WTC11 (cell line): ENCODE measurements around the gene ADGRB3. TPM values are rescaled to one million over a fixed set of nuclear protein-coding genes. Genes with fewer than 3 reads are reported as not detected.

ENCODE experiments used
- ATAC-seq: fragments of 200-7000 bp; cut with Tn5 transposase; 2 replicates; pipeline ENCODE4 v1.10.0; 2021; ENCODE audit warnings: mild to moderate bottlenecking, moderate library complexity
- CTCF ChIA-PET: fragments of 300-600 bp; sonication (Branson Sonifier 250); formaldehyde crosslinking; loops from one replicate; lab custom pipeline; 2021; ENCODE audit warnings: antibody characterized with exemption; lab: Charles Lee
- POLR2A ChIA-PET: fragments of 350-600 bp; sonication (Branson Sonifier 250); formaldehyde crosslinking; loops from one replicate; lab custom pipeline; 2021; ENCODE audit warnings: antibody characterized with exemption; lab: Charles Lee
- DNase-seq: peaks from one replicate; pipeline ENCODE4 v3.0.0; 2021; ENCODE audit warnings: low spot score
- H3K27ac Mint-ChIP-seq: 2 replicates; pipeline ENCODE4 v1.8.0; 2021; ENCODE audit warnings: mixed read lengths
- H3K27me3 Mint-ChIP-seq: 2 replicates; pipeline ENCODE4 v1.8.0; 2021; ENCODE audit warnings: low read depth, mild to moderate bottlenecking, moderate library complexity, mixed read lengths
- H3K36me3 Mint-ChIP-seq: 2 replicates; pipeline ENCODE4 v1.8.0; 2021; ENCODE audit warnings: mixed read lengths
- H3K4me1 Mint-ChIP-seq: 2 replicates; pipeline ENCODE4 v1.8.0; 2022; ENCODE audit warnings: mixed read lengths
- H3K4me3 Mint-ChIP-seq: 2 replicates; pipeline ENCODE4 v1.8.0; 2021; ENCODE audit warnings: mild to moderate bottlenecking, moderate library complexity, mixed read lengths
- H3K9me3 Mint-ChIP-seq: 2 replicates; pipeline ENCODE4 v1.8.0; 2021; ENCODE audit warnings: mixed read lengths
- CREB1 ChIP-seq: sonication (generic); formaldehyde crosslinking; IDR thresholded peaks from 2 replicates; pipeline ENCODE4 v1.8.0; 2023; ENCODE audit warnings: mild to moderate bottlenecking, missing genetic modification reagents
- ELF4 ChIP-seq: sonication (generic); formaldehyde crosslinking; IDR thresholded peaks from 2 replicates; pipeline ENCODE4 v1.8.1; 2022; ENCODE audit warnings: low read depth, mild to moderate bottlenecking, moderate library complexity, missing genetic modification reagents
- EMX1 ChIP-seq: fragments of 250-450 bp; sonication (Bioruptor Pico); IDR thresholded peaks from 2 replicates; pipeline ENCODE4 v1.8.0; 2021; ENCODE audit warnings: mild to moderate bottlenecking
- ETV6 ChIP-seq: sonication (generic); formaldehyde crosslinking; IDR thresholded peaks from 2 replicates; pipeline ENCODE4 v1.8.1; 2022; ENCODE audit warnings: mild to moderate bottlenecking, missing genetic modification reagents
- FOXP4 ChIP-seq: sonication (generic); formaldehyde crosslinking; IDR thresholded peaks from 2 replicates; pipeline ENCODE4 v1.8.0; 2022; ENCODE audit warnings: mild to moderate bottlenecking, missing genetic modification reagents
- GTF2I ChIP-seq: fragments of 250-450 bp; sonication (Bioruptor Pico); conservative IDR thresholded peaks from 2 replicates; pipeline ENCODE4 v1.4.0; 2021; ENCODE audit warnings: mild to moderate bottlenecking
- HMGA2 ChIP-seq: fragments of 250-450 bp; sonication (Bioruptor Pico); IDR thresholded peaks from 2 replicates; pipeline ENCODE4 v1.4.0; 2021; ENCODE audit warnings: mild to moderate bottlenecking, moderate library complexity
- KAT7 ChIP-seq: sonication (generic); formaldehyde crosslinking; IDR thresholded peaks from 2 replicates; pipeline ENCODE4 v1.8.1; 2023; ENCODE audit warnings: missing genetic modification reagents, mild to moderate bottlenecking, borderline replicate concordance
- MYBL2 ChIP-seq: sonication (generic); formaldehyde crosslinking; IDR thresholded peaks from 2 replicates; pipeline ENCODE4 v1.8.1; 2023; ENCODE audit warnings: mild to moderate bottlenecking, moderate library complexity, missing genetic modification reagents
- NR1H2 ChIP-seq: sonication (generic); formaldehyde crosslinking; IDR thresholded peaks from 2 replicates; pipeline ENCODE4 v1.9.0; 2021; ENCODE audit warnings: mild to moderate bottlenecking, moderate library complexity, missing genetic modification reagents
- RORB ChIP-seq: fragments of 250-450 bp; sonication (Bioruptor Pico); IDR thresholded peaks from 2 replicates; pipeline ENCODE4 v1.9.0; 2021; ENCODE audit warnings: mild to moderate bottlenecking
- STAT6 ChIP-seq: sonication (generic); formaldehyde crosslinking; conservative IDR thresholded peaks from 2 replicates; pipeline ENCODE4 v1.8.1; 2023; ENCODE audit warnings: mild to moderate bottlenecking, low read depth, missing genetic modification reagents, moderate library complexity
- TEAD4 ChIP-seq: sonication (generic); formaldehyde crosslinking; IDR thresholded peaks from 2 replicates; pipeline ENCODE4 v1.8.0; 2022; ENCODE audit warnings: mild to moderate bottlenecking, missing genetic modification reagents
- ZBTB21 ChIP-seq: sonication (generic); formaldehyde crosslinking; IDR thresholded peaks from 2 replicates; pipeline ENCODE4 v1.8.1; 2023; ENCODE audit warnings: mild to moderate bottlenecking, missing genetic modification reagents, borderline replicate concordance
- ZBTB43 ChIP-seq: sonication (generic); formaldehyde crosslinking; IDR thresholded peaks from 2 replicates; pipeline ENCODE4 v1.8.1; 2023; ENCODE audit warnings: mild to moderate bottlenecking, missing genetic modification reagents
- ZMAT4 ChIP-seq: fragments of 250-450 bp; sonication (Bioruptor Pico); IDR thresholded peaks from 2 replicates; pipeline ENCODE4 v1.9.0; 2021; ENCODE audit warnings: mild to moderate bottlenecking
- ZNF121 ChIP-seq: sonication (generic); formaldehyde crosslinking; IDR thresholded peaks from 2 replicates; pipeline ENCODE4 v1.8.0; 2023; ENCODE audit warnings: missing genetic modification reagents
- ZNF138 ChIP-seq: sonication (generic); formaldehyde crosslinking; conservative IDR thresholded peaks from 2 replicates; pipeline ENCODE4 v1.8.1; 2022; ENCODE audit warnings: mild to moderate bottlenecking, moderate library complexity, missing genetic modification reagents
- ZNF317 ChIP-seq: sonication (generic); formaldehyde crosslinking; IDR thresholded peaks from 2 replicates; pipeline ENCODE4 v1.8.1; 2023; ENCODE audit warnings: low read depth, mild to moderate bottlenecking, moderate library complexity, missing genetic modification reagents, borderline replicate concordance
- ZNF425 ChIP-seq: fragments of 250-450 bp; sonication (Bioruptor Pico); conservative IDR thresholded peaks from 2 replicates; pipeline ENCODE4 v1.9.0; 2021; ENCODE audit warnings: mild to moderate bottlenecking
- total RNA-seq: library from RNA; stranded (reverse); gene quantifications from 3 replicates; pipeline ENCODE4 v1.2.3, GENCODE V29; 2021

The ADGRB3 gene
- total RNA-seq, 1 experiment from 2014 or later: 1.9 TPM

- Mint-ChIP-seq H3K27ac (no peak overlapping the region), H3K9me3 (peaks cover 17% of the 10 kb centered on the region), H3K4me1 (no peaks in the 10 kb centered on the region), H3K36me3 (peaks cover 7% of the 10 kb centered on the region), H3K4me3 (no peak overlapping the region), H3K27me3 (no peaks in the 10 kb centered on the region)
- ATAC-seq (no peak), DNase-seq (no peak)
- ChIA-PET CTCF (no interaction called here), POLR2A (no interaction called here)
- TF ChIP-seq ZBTB43: no peak
- TF ChIP-seq RORB (CRISPR knock-in tag): no peak
- no peak for TF ChIP-seq ZNF138
- TF ChIP-seq ETV6: no peak
Observed at GRCh38 chr6:68891419-68891818, 256.3 kb downstream of the ADGRB3 start.

- ATAC-seq (no peak), DNase-seq (no peak)
- POLR2A ChIA-PET: no interaction called here
- CTCF ChIA-PET: no interaction called here
- no peak overlapping the region for H3K27ac Mint-ChIP-seq
- H3K36me3 Mint-ChIP-seq: peaks cover 7% of the 10 kb centered on the region
- H3K4me3 Mint-ChIP-seq: no peak overlapping the region
- no peaks in the 10 kb centered on the region for H3K4me1 Mint-ChIP-seq
- no peak for TF ChIP-seq CREB1
- TF ChIP-seq MYBL2 (CRISPR knock-in tag): no peak
- no peak for TF ChIP-seq RORB (CRISPR knock-in tag)
- no peak for TF ChIP-seq ZMAT4 (CRISPR knock-in tag)
- no peak for TF ChIP-seq ZNF121 (CRISPR knock-in tag)
- H3K9me3 Mint-ChIP-seq: peaks cover 17% of the 10 kb centered on the region
- no peaks in the 10 kb centered on the region for H3K27me3 Mint-ChIP-seq
Observed at GRCh38 chr6:68892452-68892851, 257.4 kb downstream of the ADGRB3 start.

GRCh38 chr6:68895929-68896328, 260.8 kb downstream of the ADGRB3 start:
- peaks cover 8% of the 10 kb centered on the region for H3K9me3 Mint-ChIP-seq
- no peak overlapping the region for H3K27ac Mint-ChIP-seq
- ChIA-PET POLR2A (no interaction called here), CTCF (no interaction called here)
- no peak for ATAC-seq
- no peak overlapping the region for H3K4me3 Mint-ChIP-seq
- H3K36me3 Mint-ChIP-seq: peaks cover under 1% of the 10 kb centered on the region
- H3K27me3 Mint-ChIP-seq: no peaks in the 10 kb centered on the region
- H3K4me1 Mint-ChIP-seq: no peaks in the 10 kb centered on the region
- no peak for DNase-seq
- TF ChIP-seq ZBTB43 (no peak), NR1H2 (CRISPR knock-in tag) (no peak), ELF4 (no peak), EMX1 (CRISPR knock-in tag) (no peak), ZBTB21 (no peak), KAT7 (CRISPR knock-in tag) (no peak), GTF2I (CRISPR knock-in tag) (no peak), ZNF317 (CRISPR knock-in tag) (no peak), FOXP4 (no peak), HMGA2 (no peak), STAT6 (CRISPR knock-in tag) (no peak), TEAD4 (no peak), ZNF425 (CRISPR knock-in tag) (no peak)
